Measurements from ENCODE around the gene HOXA5. TPM values are rescaled to one million over a fixed set of nuclear protein-coding genes. Genes with fewer than 3 reads are reported as not detected.
A peak's percentile ranks its signal among the peaks of the same experiment; 100 is the strongest.

Gene HOXA5
- total RNA-seq, 2 donors from 2014 or later, result 0.33 to 0.64 TPM

DNA sequence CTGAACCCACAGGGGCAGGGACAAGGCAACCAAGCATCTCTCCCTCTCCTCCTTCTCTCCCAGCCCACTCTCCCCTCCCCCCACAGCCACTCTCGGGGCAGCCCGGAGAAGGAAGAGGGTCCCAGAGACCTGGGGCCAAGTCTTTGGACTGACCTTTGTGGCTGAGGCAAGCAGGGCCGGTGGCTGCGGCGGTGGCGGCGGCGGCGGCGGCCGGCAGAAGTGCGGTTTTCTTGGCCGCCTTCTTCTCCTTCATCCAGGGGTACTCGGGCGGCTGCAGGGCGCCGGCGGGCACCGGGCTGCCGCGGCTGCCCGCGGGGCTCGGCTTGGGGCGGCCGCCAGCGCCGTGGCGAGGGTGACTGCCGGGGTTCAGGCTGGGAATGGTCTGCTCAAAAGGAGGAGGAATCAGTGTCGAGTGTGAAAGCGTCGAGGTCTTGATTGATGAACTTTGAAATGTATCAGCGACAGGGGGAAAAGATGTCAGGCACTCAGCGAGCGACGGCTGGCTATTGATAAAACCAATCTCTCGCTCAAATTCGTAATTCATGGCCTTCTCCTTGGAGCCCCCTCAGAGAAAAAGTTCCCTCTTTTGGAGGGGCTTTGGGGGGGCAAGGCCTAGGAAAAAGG, 41.4 kb downstream of the HOXA5 start:
- DNase-seq (ENCODE audit: low spot score) (no peak), ATAC-seq (no peak)
- Mint-ChIP-seq H3K4me1 (ENCODE audit: low read depth in 2 of 2) (peaks cover 27 to 39% of the 10 kb centered on the region in 2 donors), H3K27ac (no peak overlapping the region), H3K27me3 (peaks cover 40 to 62% of the 10 kb centered on the region in 2 donors), H3K9me3 (no peaks in the 10 kb centered on the region), H3K4me3 (no peak overlapping the region), H3K36me3 (peaks cover 20% of the 10 kb centered on the region)

DNA sequence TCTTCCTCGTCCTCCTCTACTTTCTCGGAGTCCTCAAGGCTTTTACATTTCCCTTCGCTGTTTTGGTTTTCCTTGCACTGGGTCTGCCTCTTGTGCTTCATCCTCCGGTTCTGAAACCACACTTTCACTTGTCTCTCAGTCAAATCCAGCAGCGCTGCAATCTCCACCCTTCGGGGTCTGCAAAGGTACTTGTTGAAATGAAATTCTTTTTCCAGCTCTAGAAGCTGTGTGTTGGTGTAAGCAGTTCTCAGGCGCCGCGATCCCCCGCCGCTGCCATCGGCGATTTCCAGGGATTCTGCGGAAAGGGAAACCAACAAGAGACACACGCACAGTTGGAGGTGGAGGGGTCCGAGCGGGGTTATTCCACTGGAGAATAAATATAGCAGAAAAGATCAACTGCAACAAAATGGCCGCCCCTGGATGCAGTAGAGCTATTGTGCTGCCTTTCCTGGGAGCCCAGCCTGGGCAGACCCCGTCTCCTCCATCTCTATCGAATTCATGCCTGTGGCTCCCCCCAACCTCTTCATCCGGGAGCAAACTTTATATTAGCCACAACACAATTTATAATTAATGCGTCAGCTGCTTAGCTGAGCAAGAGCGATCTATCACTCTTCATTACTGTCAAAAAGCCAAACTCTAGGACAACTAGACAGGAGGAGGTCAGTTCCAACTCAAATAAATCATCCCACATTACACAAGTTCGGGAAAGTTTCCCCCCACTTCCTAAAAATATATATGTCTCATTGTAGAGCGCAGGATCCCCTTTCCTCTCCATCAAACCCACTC, 42.1 kb downstream of the HOXA5 start:
- no peak overlapping the region for H3K4me3 Mint-ChIP-seq

DNA sequence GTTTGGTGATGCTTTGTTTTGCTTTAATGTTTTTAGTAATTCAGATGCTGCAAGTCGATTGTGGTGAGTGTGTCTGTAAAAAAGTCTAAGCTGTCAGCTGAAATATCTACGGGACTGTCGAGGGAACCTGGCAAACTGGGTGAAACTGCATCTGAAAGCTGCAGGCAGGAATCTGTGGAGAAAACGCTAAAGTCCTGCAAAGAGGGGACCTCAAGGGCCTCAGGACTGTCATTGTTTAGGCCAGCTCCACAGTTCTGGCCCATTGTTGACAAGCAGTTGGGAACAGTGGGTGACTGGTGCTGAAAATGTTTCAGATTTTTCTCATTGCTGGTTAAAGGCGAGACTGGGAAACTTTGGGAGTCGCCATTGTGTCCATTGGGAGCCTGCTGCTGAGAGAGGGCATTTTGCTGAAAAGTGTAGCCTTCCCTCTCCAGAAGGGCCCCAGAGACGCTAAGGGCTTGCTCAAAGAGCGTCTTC, 42.7 kb downstream of the HOXA5 start:
- Mint-ChIP-seq H3K27me3 (peaks cover 40 to 62% of the 10 kb centered on the region in 2 donors), H3K4me3 (no peak overlapping the region)
- ATAC-seq, result no peak

More for the DNA sequence above, 42.1 kb downstream of the HOXA5 start:
- peaks cover 20% of the 10 kb centered on the region for H3K36me3 Mint-ChIP-seq
- H3K27ac Mint-ChIP-seq, result no peak overlapping the region
- peaks cover 40 to 62% of the 10 kb centered on the region in 2 donors for H3K27me3 Mint-ChIP-seq
- H3K9me3 Mint-ChIP-seq, result no peaks in the 10 kb centered on the region
- ATAC-seq, result no peak
- DNase-seq (ENCODE audit: low spot score), result no peak
- H3K4me1 Mint-ChIP-seq (ENCODE audit: low read depth in 2 of 2), result peaks cover 28 to 40% of the 10 kb centered on the region in 2 donors

DNA sequence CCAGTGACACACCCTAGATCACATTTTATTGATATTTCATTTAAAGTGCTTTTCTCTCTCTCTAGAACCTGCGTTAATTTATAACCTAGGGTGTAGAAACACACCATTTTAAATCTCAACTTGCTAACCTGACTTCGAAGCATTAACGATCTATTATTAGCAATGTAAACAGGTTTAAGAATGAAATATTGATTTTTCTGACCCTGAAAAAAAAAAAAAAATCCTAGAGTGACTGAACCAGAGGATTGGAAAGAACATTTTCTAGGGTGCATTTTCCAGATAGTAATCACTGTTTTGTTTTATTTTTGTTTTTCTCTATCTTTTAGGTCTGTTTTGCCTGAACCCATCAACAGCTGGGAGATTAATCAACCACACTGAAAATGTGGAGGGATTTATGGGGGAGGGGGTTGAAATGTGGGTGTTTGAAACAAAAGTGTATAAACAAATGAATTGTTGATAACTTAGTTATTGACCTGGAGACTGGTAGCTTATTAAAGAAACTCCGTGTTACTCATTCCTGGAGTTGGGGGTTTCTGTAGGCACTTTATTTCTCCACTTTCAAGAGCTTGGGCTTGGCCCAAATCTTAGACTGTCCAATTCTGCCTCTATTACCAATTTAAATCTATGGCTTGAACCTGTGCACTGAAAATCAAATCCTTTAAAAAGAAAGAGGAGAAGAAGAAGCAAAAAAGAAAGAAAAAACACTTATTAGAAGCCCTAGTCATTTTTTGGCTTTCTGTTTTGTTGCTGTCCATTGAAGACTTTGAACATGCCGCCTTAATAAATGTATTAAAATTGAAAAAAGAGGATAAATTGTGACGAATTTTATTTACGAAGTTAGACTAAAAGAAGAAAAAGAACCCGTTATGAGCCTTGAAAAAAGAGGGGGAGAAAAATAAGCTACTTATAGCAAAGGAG, 43.8 kb downstream of the HOXA5 start:
- Mint-ChIP-seq H3K9me3 (no peaks in the 10 kb centered on the region), H3K36me3 (peaks cover 20% of the 10 kb centered on the region), H3K4me3 (no peak overlapping the region), H3K27ac (no peak overlapping the region), H3K4me1 (ENCODE audit: low read depth in 2 of 2) (peaks cover 35 to 52% of the 10 kb centered on the region in 2 donors), H3K27me3 (peaks cover 46 to 55% of the 10 kb centered on the region in 2 donors)
- DNase-seq (ENCODE audit: low spot score) (no peak), ATAC-seq (no peak)

More for the DNA sequence above, 42.7 kb downstream of the HOXA5 start:
- no peaks in the 10 kb centered on the region for H3K9me3 Mint-ChIP-seq
- H3K27ac Mint-ChIP-seq, result no peak overlapping the region
- no peak for DNase-seq (ENCODE audit: low spot score)
- H3K36me3 Mint-ChIP-seq, result peaks cover 20% of the 10 kb centered on the region
- H3K4me1 Mint-ChIP-seq (ENCODE audit: low read depth in 2 of 2), result peaks cover 28 to 42% of the 10 kb centered on the region in 2 donors

DNA sequence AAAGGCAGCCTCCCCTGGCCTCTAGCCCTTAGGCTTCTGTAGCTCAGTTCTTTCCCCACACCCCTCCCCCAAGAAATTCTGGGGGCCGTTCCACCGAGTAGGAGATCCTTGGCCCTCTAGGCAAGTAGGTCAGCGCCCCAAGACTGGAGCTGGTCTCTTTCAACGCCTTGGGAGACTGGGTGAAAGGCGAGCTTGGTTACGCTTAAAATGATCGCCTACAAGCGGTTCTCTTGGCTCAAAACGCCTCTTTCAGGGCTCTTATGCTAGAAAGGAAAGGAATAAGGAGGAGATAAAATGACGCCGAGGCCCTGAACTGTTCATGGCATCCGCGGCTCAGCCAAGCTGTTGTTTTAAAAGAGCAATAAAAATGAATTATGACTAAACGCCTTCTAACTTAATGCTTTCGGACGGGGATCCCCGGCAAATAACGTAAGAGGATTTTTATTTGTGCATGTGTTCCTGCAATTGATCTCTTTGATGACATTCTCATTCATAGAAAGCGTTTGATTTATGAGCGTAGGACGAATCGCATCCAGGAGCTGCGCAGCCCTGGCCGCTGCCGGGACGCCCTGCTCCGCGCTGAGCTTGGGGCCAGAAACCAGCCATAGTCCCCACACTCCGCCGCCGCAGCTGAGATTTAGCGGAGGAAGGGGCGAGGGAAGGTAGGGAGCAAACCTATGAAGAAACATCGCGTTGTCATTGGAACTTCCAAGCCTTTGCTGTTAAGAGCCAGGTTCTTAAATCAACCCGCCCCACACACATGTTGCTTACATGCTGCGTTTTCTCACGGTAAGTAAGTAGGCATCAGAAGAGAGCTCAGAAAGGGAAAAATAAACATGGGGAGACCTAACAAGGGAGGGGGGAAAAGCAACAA, 44.7 kb downstream of the HOXA5 start:
- peaks cover 20% of the 10 kb centered on the region for H3K36me3 Mint-ChIP-seq
- peaks cover 35 to 55% of the 10 kb centered on the region in 2 donors for H3K4me1 Mint-ChIP-seq (ENCODE audit: low read depth in 2 of 2)
- no peak overlapping the region for H3K27ac Mint-ChIP-seq
- peak overlapping the region; percentile 87 for H3K4me3 Mint-ChIP-seq
- H3K9me3 Mint-ChIP-seq, result no peaks in the 10 kb centered on the region
- no peak for DNase-seq (ENCODE audit: low spot score)
- no peak for ATAC-seq
- peaks cover 44 to 53% of the 10 kb centered on the region in 2 donors for H3K27me3 Mint-ChIP-seq

DNA sequence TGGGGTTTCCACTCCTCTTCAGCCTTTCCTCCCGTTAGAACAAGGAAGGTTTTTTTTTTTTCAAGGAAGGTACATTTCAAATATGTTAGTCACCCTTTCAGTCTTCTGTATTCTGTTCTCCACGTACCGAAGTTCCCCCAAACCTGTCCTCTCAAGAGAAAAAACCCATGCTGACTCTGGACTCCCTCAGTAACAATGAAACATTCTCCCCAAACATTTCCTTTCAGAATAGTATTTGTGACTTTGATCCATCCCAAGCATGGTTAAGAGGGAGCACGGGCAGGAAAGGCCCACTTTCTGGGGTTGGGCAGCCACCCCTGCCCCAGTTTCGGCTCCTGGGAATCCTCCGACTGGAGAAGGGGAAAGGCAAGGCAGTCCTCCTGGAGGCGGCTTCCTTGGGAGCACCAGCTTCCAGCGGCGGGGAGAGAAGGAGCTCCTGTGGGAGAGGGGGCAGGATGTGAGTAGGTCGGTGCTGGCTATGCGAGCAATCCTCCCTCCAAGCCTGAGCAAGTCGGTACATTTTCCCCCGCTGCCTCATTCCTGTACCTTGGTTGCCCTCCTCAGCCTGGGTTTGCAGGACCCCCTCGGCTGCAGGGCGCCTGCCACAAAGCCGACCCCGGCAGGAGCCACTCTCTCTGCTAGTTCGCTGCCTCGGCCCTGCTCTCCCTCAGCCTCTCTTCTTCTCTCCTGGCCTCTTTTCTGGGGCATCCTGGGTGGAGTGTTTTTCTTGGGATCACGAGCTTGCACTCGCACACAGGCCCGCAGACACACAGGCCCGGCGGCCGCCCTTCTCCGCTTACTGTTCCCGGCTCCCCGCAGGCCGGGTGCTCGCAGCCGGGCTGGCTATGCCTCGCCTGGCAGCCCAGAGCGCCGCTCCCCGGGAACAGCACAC, 45.5 kb downstream of the HOXA5 start:
- H3K36me3 Mint-ChIP-seq, result peaks cover 20% of the 10 kb centered on the region
- ATAC-seq (no peak), DNase-seq (ENCODE audit: low spot score) (no peak)
- H3K4me1 Mint-ChIP-seq (ENCODE audit: low read depth in 2 of 2), result peaks cover 33 to 55% of the 10 kb centered on the region in 2 donors
- H3K9me3 Mint-ChIP-seq, result no peaks in the 10 kb centered on the region
- peaks cover 38 to 52% of the 10 kb centered on the region in 2 donors for H3K27me3 Mint-ChIP-seq
- peak overlapping the region in 1 of 2 donors; percentile 84 for H3K27ac Mint-ChIP-seq
- H3K4me3 Mint-ChIP-seq, result peak overlapping the region; percentile 87

DNA sequence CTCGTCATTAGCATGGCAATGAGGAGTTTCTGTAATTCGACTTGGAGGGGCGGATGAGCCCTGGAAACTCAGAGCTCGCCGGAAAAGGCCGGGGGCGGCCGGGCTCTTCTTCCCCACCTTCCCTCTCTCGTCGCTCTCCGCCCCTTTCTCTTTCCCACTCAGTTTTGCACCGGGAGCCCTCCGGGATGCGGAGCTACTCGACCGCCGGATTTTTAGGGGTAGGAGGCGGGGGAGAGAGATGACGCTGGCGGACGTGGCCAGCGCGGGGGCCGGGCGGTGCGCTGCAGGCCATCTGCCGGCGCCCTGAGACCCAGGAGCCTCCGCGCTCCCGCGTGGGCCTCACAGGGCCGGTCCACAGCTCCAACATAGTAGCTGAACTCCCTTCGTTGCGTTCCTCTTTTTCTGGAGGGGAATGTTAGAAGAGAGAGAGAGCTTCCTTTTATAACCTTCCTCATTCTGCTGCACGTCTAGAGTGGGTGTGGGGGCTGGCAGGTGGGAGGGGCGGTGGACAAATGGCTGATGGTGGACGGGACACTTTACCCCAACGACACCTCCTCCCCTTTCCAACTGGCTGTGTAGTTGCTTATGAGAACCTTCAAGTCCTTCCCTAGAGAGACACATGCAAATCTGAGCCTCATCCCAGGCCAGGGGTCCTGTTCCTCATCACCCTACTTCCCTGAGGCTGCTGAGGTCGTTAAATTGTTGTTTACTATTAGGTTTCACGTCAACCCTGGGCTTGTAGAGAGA, 46.5 kb downstream of the HOXA5 start:
- Mint-ChIP-seq H3K27ac (peak overlapping the region in 1 of 2 donors; percentile 84), H3K4me3 (peak overlapping the region; percentile 87), H3K27me3 (peaks cover 39 to 50% of the 10 kb centered on the region in 2 donors), H3K9me3 (no peaks in the 10 kb centered on the region), H3K36me3 (peaks cover 20% of the 10 kb centered on the region), H3K4me1 (ENCODE audit: low read depth in 2 of 2) (peaks cover 28 to 54% of the 10 kb centered on the region in 2 donors)
- ATAC-seq, result peak; percentile 30 to 43
- no peak for DNase-seq (ENCODE audit: low spot score)

DNA sequence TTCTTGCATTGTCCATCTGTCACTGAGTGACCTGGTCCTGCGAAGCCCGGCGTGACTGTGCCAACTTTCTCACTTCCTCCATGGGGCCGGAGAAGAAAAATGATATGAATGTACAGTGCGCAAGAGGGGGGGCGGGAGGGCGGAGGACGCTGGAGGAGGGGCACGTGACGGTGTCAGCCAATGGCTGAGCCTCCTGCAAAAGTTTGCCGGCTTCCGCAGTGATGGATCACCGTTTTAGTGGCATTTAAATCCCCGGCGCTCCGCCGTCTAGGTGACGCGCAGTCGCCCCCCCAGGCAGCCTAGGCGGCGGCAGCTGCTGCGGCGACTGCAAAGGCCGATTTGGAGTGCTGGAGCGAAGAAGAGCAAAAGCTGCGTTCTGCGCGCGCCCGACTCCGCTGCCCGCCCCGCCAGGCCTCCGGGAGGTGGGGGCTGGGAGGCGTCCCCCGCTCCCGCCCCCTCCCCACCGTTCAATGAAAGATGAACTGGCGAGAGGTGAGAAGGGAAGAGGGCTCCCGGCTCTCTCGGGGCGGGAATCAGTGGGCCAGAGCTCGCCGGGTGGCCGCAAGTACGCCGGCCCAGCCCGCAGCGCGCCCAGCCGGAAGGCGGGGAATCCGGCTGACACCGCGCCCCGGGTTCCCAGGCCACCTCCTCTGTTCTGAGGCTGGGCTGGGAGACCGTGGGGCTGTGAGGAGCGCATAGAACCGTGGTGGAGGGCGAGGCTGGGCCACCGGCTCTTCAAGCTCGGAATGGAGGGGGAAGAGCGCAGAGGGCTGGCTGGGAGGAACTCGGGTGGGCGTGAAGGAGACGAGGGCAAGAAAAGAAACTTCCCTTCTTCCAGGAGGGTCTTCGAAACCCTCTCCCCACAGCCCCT, 47.3 kb downstream of the HOXA5 start, which contains the start of gene HOXA1:
Gene HOXA1, minus strand, starts transcription at position 104 of the 871 bp plus-strand sequence. Its CDS starts 88 bp downstream, at position 16.
- H3K4me1 Mint-ChIP-seq (ENCODE audit: low read depth in 2 of 2), result peaks cover 28 to 50% of the 10 kb centered on the region in 2 donors
- H3K36me3 Mint-ChIP-seq, result peaks cover 14% of the 10 kb centered on the region
- no peaks in the 10 kb centered on the region for H3K9me3 Mint-ChIP-seq
- peaks cover 38 to 50% of the 10 kb centered on the region in 2 donors for H3K27me3 Mint-ChIP-seq
- DNase-seq (ENCODE audit: low spot score) (peak; percentile 89), ATAC-seq (peak; percentile 90 to 92)
- peak within 1 kb of the TSS; percentile 87 for H3K4me3 Mint-ChIP-seq
- H3K27ac Mint-ChIP-seq, result peak within 1 kb of the TSS; percentile 63 to 84

DNA sequence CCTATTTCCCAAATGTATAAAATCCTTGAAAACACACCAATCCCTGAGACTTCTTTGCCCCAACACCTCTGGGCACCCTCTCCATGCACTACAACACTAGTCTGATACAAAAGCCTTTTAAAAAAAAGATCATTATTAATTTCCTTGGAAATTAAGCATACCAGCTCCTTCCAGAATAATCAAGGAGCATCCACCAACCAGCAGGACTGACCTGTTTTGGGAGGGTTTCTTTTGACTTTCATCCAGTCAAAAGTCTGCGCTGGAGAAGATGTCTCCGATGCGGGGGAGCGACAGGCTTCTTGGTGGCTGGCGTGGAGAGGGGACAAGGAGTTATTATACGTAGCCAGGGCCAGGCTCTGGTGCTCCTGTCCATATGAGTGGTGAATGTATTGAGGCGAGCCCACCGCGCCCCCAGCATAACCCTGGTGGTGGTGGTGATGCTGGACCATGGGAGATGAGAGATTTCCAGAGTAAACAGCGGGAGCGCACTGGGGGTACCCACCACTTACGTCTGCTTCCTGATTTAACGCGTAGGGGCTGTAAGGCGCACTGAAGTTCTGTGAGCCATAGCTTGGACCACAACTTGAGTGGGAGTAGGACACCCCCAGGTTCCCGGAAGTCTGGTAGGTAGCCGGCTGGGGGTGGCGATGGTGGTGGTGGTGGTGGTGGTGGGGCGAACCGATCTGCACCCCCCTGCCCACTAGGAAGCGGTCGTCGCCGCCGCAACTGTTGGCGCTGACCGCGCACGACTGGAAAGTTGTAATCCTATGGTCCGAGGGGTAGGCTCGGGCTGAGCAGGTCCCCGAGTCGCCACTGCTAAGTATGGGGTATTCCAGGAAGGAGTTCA, 48.2 kb downstream of the HOXA5 start:
- H3K27ac Mint-ChIP-seq, result peak overlapping the region; percentile 63 to 84
- no peaks in the 10 kb centered on the region for H3K9me3 Mint-ChIP-seq

More for the DNA sequence above, 48.2 kb downstream of the HOXA5 start:
- Mint-ChIP-seq H3K36me3 (peaks cover 9% of the 10 kb centered on the region), H3K4me1 (ENCODE audit: low read depth in 2 of 2) (peaks cover 28 to 50% of the 10 kb centered on the region in 2 donors), H3K27me3 (peaks cover 46 to 53% of the 10 kb centered on the region in 2 donors), H3K4me3 (peak overlapping the region; percentile 87)
- ATAC-seq (peak; percentile 25 to 57), DNase-seq (ENCODE audit: low spot score) (no peak)
